Kidney (tissue), 14 donors: ENCODE data around the gene HOXD8. TPM values are rescaled to one million over a fixed set of nuclear protein-coding genes. Genes with fewer than 3 reads are reported as not detected.

Experiments used
- DNase-seq, 5 donors: peaks; one replicate each; pipeline ENCODE4 v3.0.0-alpha.2; 2013 to 2020
- FAIRE-seq: peaks from 2 replicates; lab custom pipeline; 2012; peaks lifted over from hg19 to GRCh38; lab: Jason Lieb, UNC
- H3K27ac ChIP-seq, 2 donors: one replicate each; pipeline ENCODE4 v1.7.0; 2013; ENCODE audit warnings: low read depth in 2 of 2, low read length in 2 of 2, inconsistent platforms in 1 of 2
- H3K27me3 ChIP-seq: one replicate; pipeline ENCODE4 v1.7.1; 2013; ENCODE audit warnings: low read length, inconsistent platforms; ENCODE audit not compliant: control insufficient read depth, insufficient read depth
- H3K36me3 ChIP-seq, 3 donors: one replicate each; pipeline versions ENCODE4 v1.7.0 to v1.7.1; 2013; ENCODE audit warnings: low read length in 3 of 3, control low read depth in 1 of 3, inconsistent platforms in 1 of 3; ENCODE audit not compliant: insufficient read depth in 3 of 3, control insufficient read depth in 2 of 3
- H3K4me1 ChIP-seq, 3 donors: one replicate each; pipeline versions ENCODE4 v1.7.0 to v1.7.1; 2013; ENCODE audit warnings: low read length in 3 of 3, inconsistent platforms in 1 of 3, low read depth in 1 of 3; ENCODE audit not compliant: control insufficient read depth in 2 of 3, insufficient read depth in 2 of 3
- H3K4me3 ChIP-seq, 3 donors: one replicate each; pipeline versions ENCODE4 v1.7.0 to v1.8.1; 2013; ENCODE audit warnings: low read length in 3 of 3, control low read depth in 1 of 3, inconsistent platforms in 1 of 3
- H3K9ac ChIP-seq, 3 donors: one replicate each; pipeline versions ENCODE4 v1.7.0 to v1.7.1; 2013; ENCODE audit warnings: low read length in 3 of 3, control low read depth in 1 of 3, inconsistent platforms in 1 of 3
- H3K9me3 ChIP-seq, 3 donors: one replicate each; pipeline versions ENCODE4 v1.7.0 to v1.7.1; 2013; ENCODE audit warnings: low read length in 3 of 3, control low read depth in 1 of 3, inconsistent platforms in 1 of 3; ENCODE audit not compliant: control insufficient read depth in 2 of 3, insufficient read depth in 1 of 3
- CTCF ChIP-seq: IDR thresholded peaks from 3 replicates; pipeline ENCODE4 v1.5.1; 2012; ENCODE audit warnings: mild to moderate bottlenecking, moderate library complexity, borderline replicate concordance; ENCODE audit not compliant: insufficient read depth; ENCODE audit errors: extremely low read depth
- intact Hi-C: fragments of 100-400 bp; cut with DNase I; formaldehyde crosslinking; loops from one replicate; pipeline ENCODE4 v1.11.1; 2022
- polyA plus RNA-seq: library from polyadenylated mRNA; stranded (reverse); fragments of 350-450 nt; fragmentation: Illumina TruSeq; extraction: RNeasy Lipid Tissue Mini Kit (QIAGEN cat#74804); gene quantifications from one replicate; pipeline ENCODE4 v1.2.3, GENCODE V29; 2014; ENCODE audit warnings: low read depth, low replicate concordance; ENCODE audit not compliant: insufficient read depth
- total RNA-seq: library from RNA; stranded (reverse); fragmentation: NEBNext Ultra II Directional; extraction: Animal tissue kit (Norgen Biotek cat#: 25700); gene quantifications from one replicate; pipeline ENCODE4 v1.2.1, GENCODE V29; 2021
- donor health status: control.
- donor health status: control.
- donor health status: control.
- donor health status: control.
- donor health status: control.
- donor health status: DM: yes; HTN: yes; CAD: no.
- donor health status: Normal renal cell carcinoma (clear cell type).

Gene HOXD8
- total and polyA plus RNA-seq, 2 donors from 2014 or later: 76.5 to 122 TPM

GRCh38 chr2:176122052-176122682 is 7.3 kb upstream of the HOXD8 start:
- intact Hi-C loops: loop anchor here (10.0 kb wide), 2 partner anchors 523 to 1033 kb away; no protein-coding TSS in a partner anchor
- no peaks in the 10 kb centered on the region for H3K9me3 ChIP-seq
- H3K4me3 ChIP-seq: peak overlapping the region; percentile 11 to 72 (median 49)
- peak in 1 of 5 donors; percentile 92 for DNase-seq
- no peak for TF ChIP-seq CTCF
- H3K27ac ChIP-seq: peak overlapping the region; percentile 91 to 95
- no peak for FAIRE-seq
- no peaks in the 10 kb centered on the region for H3K27me3 ChIP-seq
- H3K4me1 ChIP-seq: peaks cover 6 to 12% (median 10%) of the 10 kb centered on the region in 3 donors
- peak overlapping the region in 2 of 3 donors; percentile 36 to 59 for H3K9ac ChIP-seq
- peaks cover 0 to 5% (median 0%) of the 10 kb centered on the region in 3 donors for H3K36me3 ChIP-seq

- peaks cover 0 to 5% (median 0%) of the 10 kb centered on the region in 3 donors for H3K36me3 ChIP-seq
- peak within 1 kb of the TSS; percentile 59 to 73 (median 63) for H3K9ac ChIP-seq
- peaks cover 6 to 12% (median 10%) of the 10 kb centered on the region in 3 donors for H3K4me1 ChIP-seq
- FAIRE-seq (no peak), DNase-seq (peak in 3 of 5 donors; percentile 83 to 95 (median 90))
- H3K27ac ChIP-seq: peak within 1 kb of the TSS; percentile 91 to 95
- peak within 1 kb of the TSS; percentile 72 to 80 (median 75) for H3K4me3 ChIP-seq
- intact Hi-C loops: loop anchor here (10.0 kb wide), 2 partner anchors 522 to 1032 kb away; no protein-coding TSS in a partner anchor
- H3K27me3 ChIP-seq: no peaks in the 10 kb centered on the region
- TF ChIP-seq CTCF: no peak
- no peaks in the 10 kb centered on the region for H3K9me3 ChIP-seq
These were observed 6.7 kb upstream of the HOXD8 start, which contains the start of gene HOXD9 for GRCh38 chr2:176122683-176123410. Gene HOXD9, plus strand, starts transcription at chr2:176122719. Its CDS starts 50 bp downstream, at chr2:176122769.

- H3K4me1 ChIP-seq: peaks cover 6 to 12% (median 12%) of the 10 kb centered on the region in 3 donors
- peak overlapping the region; percentile 72 to 80 (median 75) for H3K4me3 ChIP-seq
- intact Hi-C loops: loop anchor here (10.0 kb wide), 2 partner anchors 521 to 1031 kb away; no protein-coding TSS in a partner anchor
- peak overlapping the region; percentile 57 to 73 (median 59) for H3K9ac ChIP-seq
- H3K27me3 ChIP-seq: no peaks in the 10 kb centered on the region
- peaks cover 0 to 5% (median 0%) of the 10 kb centered on the region in 3 donors for H3K36me3 ChIP-seq
- FAIRE-seq (no peak), DNase-seq (peak; percentile 63 to 94 (median 85))
- TF ChIP-seq CTCF: no peak
- no peaks in the 10 kb centered on the region for H3K9me3 ChIP-seq
- peak overlapping the region; percentile 91 to 95 for H3K27ac ChIP-seq
These were observed 5.9 kb upstream of the HOXD8 start for GRCh38 chr2:176123411-176124109.
